Measurements from ENCODE around the gene HCN4.
A peak's percentile ranks its signal among the peaks of the same experiment; 100 is the strongest.

HCN4 gene

GRCh38 chr15:73341886-73342600 lies 26.7 kb downstream of the HCN4 start:
- peak; percentile 69 for DNase-seq

GRCh38 chr15:73340502-73341192 lies 28.1 kb downstream of the HCN4 start:
- DNase-seq, result no peak

GRCh38 chr15:73338606-73339374 lies 30.0 kb downstream of the HCN4 start:
- DNase-seq, result no peak

GRCh38 chr15:73338058-73338457 lies 30.7 kb downstream of the HCN4 start:
- DNase-seq, result no peak

DNA sequence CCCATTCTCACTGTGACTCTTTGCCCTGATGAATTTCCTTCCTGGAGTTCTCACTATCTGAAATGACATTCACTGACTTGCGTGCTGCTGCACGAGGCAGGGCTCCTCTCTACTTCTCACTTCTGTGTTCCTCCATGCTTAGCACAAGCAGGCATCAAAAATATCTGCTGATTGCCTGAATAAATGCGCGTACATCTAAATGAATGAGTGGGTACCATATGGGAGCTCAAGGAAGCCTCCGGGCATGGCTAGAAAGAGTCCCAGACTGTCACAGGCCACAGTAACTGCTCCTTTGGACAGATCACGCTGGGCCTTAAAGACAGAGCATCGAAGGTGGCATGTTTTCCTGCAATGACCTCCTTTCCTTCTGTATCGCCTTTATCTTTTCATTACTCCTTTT lies 31.6 kb downstream of the HCN4 start:
- no peak for DNase-seq

GRCh38 chr15:73336756-73337155 lies 32.0 kb downstream of the HCN4 start:
- DNase-seq, result no peak

DNA sequence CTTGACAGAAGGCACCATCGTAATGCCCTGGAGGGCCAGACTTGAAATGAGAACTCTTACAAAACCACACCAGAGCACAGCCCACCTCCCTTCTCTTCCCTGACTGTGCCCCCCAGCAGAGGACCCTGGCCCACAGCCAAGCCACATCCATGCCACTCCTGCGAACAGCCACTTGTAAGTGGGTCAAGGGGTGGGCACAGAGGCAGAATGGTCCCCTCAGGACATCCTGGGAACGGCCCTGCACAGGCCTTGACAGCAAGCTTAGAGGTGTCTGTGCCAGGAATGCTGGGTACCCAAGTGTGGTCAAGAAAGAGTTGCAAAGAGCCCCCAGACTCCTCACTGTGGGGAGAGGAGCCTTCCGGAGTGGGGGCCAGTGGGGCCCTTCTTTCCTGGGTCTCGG lies 33.3 kb downstream of the HCN4 start:
- DNase-seq, result no peak

DNA sequence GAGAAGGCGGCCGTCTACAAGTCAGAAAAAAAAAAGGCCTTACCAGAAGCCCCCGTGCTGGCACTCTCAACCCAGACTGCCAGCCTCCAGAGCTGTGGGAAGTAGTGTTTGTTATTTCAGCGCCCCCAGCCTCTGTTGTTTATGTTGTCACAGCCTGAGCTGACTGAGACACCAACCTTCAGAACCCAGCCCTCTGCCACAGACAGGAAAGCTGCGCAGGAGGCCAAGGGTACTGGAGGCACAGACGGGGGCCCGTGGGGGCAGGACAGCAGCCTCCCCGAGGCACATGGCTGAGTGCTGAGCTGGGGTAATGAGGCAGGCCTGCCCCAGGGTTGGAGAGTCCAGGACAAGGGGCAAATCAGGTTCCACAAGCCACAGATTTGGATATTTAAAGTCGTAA lies 33.7 kb downstream of the HCN4 start:
- no peak for DNase-seq

DNA sequence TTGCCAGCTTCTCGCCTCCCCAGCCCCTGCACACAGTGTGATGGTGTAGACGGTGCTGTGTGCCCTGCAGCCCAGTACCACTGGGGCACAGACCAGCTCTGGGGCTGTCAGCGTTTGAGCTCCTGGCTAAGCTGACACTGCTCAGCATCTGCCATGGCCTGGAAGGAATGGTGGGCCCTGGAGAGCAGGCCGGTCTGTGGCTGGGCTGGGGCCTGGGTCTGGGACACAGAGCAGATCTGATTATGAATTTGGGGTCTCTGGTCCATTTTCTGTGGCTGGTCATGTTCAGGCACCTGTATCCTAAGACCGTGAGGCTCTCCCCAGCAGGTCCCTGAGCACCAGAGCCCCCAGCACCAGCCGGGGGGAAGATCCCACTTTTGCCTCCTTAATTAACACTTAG lies 34.7 kb downstream of the HCN4 start:
- DNase-seq, result no peak

- no peak for DNase-seq
Observed at GRCh38 chr15:73333001-73333400, 35.8 kb downstream of the HCN4 start.

- no peak for DNase-seq
Observed at GRCh38 chr15:73331991-73332925, 36.5 kb downstream of the HCN4 start.

- DNase-seq, result no peak
Observed at GRCh38 chr15:73331501-73331900, 37.3 kb downstream of the HCN4 start.

- DNase-seq, result no peak
Observed at GRCh38 chr15:73330206-73331051, 38.3 kb downstream of the HCN4 start.

GRCh38 chr15:73329501-73330200 lies 39.1 kb downstream of the HCN4 start:
- DNase-seq, result no peak

DNA sequence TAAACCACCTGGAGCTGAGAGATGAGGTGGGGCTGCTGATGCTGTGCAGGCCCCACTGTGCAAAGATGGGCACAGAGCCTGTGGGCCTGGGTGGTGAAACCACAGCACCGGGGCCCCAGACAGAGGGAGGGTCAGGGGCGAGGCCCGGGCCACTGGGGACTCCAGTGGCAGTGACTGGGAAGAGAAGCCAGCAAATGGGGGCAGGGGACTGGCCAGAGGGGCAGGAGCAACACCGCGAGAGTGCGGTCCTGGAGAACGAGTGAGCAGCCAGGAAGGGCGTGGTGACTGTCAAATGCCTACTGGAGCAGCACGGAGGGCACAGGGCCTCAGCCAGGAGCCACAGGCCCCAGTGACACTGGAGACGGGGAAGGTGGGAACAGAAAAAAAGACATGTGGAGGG lies 39.8 kb downstream of the HCN4 start:
- no peak for DNase-seq

GRCh38 chr15:73328149-73328820 lies 40.5 kb downstream of the HCN4 start:
- no peak for DNase-seq

DNA sequence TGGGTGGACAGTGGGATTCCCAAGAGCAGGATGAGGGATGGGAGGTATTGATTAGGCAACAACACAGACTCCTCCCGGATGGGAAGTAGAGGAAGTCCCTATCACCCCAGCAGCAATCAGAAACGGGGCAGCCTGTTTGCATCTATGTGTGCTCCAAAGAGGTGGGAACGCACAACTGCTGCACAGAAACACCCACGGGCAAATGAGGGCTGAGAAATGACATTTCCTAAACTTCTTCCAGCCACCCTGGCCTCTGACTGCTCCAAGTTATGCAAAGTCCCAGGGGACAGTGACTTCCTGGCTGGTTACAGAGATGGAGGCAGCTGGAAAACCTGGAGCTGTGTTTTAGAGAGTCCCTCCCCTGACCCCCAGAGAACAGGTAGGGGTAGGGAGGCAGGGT lies 42.6 kb downstream of the HCN4 start:
- no peak for DNase-seq

DNA sequence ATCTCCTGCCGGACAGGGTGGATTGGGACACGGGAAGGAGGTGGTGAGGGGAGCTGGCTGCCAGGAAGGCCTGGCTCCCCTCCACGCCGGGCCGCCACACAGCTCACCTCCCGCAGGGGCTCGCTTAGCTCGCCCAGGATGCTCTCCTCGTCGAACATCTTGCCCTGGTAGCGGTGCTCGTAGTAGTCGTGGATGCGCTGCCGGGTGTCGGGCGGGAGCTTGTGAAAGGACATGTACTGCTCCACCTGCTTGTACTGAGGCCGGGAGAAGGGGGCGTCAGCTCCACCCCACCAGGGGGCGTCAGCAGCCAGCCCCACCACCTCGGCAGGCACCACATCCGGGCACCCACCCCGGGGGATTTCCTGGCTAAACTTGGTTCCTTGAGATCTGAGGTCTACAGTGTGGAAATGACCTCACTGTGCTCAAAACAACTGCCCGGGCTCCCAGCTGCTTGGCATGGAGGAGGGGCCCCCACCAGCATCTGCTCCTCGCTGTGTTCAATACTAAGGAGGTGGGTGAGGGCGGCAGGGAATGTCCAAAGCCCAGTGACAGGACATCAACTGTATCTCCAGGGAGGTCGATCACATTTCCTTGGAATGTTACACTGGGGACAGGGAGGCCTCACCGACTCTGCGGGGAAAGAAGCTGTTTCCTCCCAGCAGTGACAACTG lies 43.4 kb downstream of the HCN4 start:
- DNase-seq, result no peak

DNA sequence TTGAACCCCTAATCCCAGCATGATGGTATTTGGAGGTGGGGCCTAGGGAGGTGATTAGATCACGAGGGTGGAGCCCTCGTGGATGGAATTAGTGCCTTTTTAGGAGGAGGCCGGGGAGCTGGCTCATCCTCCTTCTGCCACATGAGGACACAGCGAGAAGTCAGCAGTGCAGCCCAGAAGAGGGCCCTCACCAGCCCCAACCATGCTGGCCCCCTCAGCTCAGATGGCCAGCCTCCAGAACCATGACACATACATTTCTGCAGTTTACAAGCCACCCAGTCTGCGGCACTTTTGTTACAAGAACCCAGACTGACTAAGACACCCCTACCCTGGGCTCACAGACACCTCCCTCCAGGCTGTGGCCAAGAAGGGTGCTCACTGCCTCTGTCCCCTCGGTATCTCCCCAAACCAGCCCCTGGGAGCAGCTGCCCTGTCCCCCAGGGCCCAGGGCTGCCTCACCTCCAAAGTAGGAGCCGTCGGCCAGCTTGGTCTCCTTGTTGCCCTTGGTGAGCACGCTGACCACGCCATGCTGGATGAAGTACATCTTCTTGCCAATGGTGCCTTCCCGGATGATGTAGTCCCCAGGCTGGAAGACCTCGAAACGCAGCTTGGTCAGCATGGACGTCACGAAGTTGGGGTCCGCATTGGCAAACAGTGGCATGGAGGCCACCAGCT lies 44.1 kb downstream of the HCN4 start:
- DNase-seq, result no peak
